ENCODE results near the gene FHOD3. TPM values are rescaled to one million over a fixed set of nuclear protein-coding genes. Genes with fewer than 3 reads are reported as not detected.

FHOD3 gene
- total RNA-seq, 1 experiment from 2014 or later, result 13.0 TPM

GRCh38 chr18:36409779-36410178 lies 112.3 kb downstream of the FHOD3 start:
- no peak for DNase-seq (ENCODE audit: low spot score)

GRCh38 chr18:36410346-36410745 lies 112.8 kb downstream of the FHOD3 start:
- no peak for DNase-seq (ENCODE audit: low spot score)

GRCh38 chr18:36411745-36412168 lies 114.2 kb downstream of the FHOD3 start:
- peak; percentile 52 for DNase-seq (ENCODE audit: low spot score)

- peak; percentile 35 for DNase-seq (ENCODE audit: low spot score)
Observed at GRCh38 chr18:36412778-36413177, 115.3 kb downstream of the FHOD3 start.

GRCh38 chr18:36415171-36415570 lies 117.7 kb downstream of the FHOD3 start:
- DNase-seq (ENCODE audit: low spot score), result no peak

- DNase-seq (ENCODE audit: low spot score), result no peak
Observed at GRCh38 chr18:36415625-36416024, 118.1 kb downstream of the FHOD3 start.

- no peak for DNase-seq (ENCODE audit: low spot score)
Observed at GRCh38 chr18:36419188-36419899, 121.8 kb downstream of the FHOD3 start.

GRCh38 chr18:36419900-36420531 lies 122.5 kb downstream of the FHOD3 start:
- peak; percentile 99 for DNase-seq (ENCODE audit: low spot score)

GRCh38 chr18:36420826-36421225 lies 123.3 kb downstream of the FHOD3 start:
- DNase-seq (ENCODE audit: low spot score), result peak; percentile 61

GRCh38 chr18:36424741-36425142 lies 127.2 kb downstream of the FHOD3 start:
- DNase-seq (ENCODE audit: low spot score), result no peak

GRCh38 chr18:36427369-36427768 lies 129.9 kb downstream of the FHOD3 start:
- no peak for DNase-seq (ENCODE audit: low spot score)

- no peak for DNase-seq (ENCODE audit: low spot score)
Observed at GRCh38 chr18:36427831-36428230, 130.3 kb downstream of the FHOD3 start.

GRCh38 chr18:36428431-36429029 lies 131.0 kb downstream of the FHOD3 start:
- no peak for DNase-seq (ENCODE audit: low spot score)

GRCh38 chr18:36432880-36433555 lies 135.5 kb downstream of the FHOD3 start:
- no peak for DNase-seq (ENCODE audit: low spot score)

- DNase-seq (ENCODE audit: low spot score), result no peak
Observed at GRCh38 chr18:36436387-36436786, 138.9 kb downstream of the FHOD3 start.

GRCh38 chr18:36440614-36441013 lies 143.1 kb downstream of the FHOD3 start:
- DNase-seq (ENCODE audit: low spot score), result peak; percentile 61

- peak; percentile 81 for DNase-seq (ENCODE audit: low spot score)
Observed at GRCh38 chr18:36441426-36442240, 144.1 kb downstream of the FHOD3 start.

GRCh38 chr18:36442717-36443116 lies 145.2 kb downstream of the FHOD3 start:
- DNase-seq (ENCODE audit: low spot score), result no peak

- peak; percentile 35 for DNase-seq (ENCODE audit: low spot score)
Observed at GRCh38 chr18:36446059-36446458, 148.5 kb downstream of the FHOD3 start.

- no peak for DNase-seq (ENCODE audit: low spot score)
Observed at GRCh38 chr18:36448384-36449290, 151.1 kb downstream of the FHOD3 start.
